ENCODE measurements around the gene AMOTL1. TPM values are rescaled to one million over a fixed set of nuclear protein-coding genes. Genes with fewer than 3 reads are reported as not detected.
"Not testable (repeated sequence)": the region's sequence is repeated elsewhere in the genome, so short reads cannot be mapped to it uniquely, and the experiment has no call there.

Gene AMOTL1
- total RNA-seq, 1 donor from 2014 or later, result 60.1 TPM

DNA sequence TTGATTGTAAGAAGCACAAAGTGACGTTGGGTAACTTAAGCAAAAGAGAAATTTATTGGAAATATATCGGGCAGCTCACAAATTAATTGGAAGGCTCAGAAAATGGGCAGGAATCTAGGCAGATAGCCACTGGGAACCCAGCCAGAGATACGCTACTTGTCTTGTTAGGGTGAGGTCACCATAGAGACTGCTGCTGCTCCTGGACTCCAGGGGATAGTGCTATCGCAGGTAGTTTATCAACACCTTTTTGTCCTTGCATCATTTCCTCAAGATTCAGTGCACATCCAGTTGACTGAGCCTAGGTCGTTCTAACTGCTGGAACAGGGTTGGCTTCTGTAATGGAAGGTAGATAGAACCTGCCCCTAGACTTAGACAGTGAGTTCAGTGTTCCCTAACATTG lies 19.6 kb downstream of the AMOTL1 start:
- no peak for DNase-seq (ENCODE audit: low spot score)
- intact Hi-C loops (cut with DNase I), result loop anchor here (5.0 kb wide), 1 partner anchor 110 kb away; no protein-coding TSS in a partner anchor

DNA sequence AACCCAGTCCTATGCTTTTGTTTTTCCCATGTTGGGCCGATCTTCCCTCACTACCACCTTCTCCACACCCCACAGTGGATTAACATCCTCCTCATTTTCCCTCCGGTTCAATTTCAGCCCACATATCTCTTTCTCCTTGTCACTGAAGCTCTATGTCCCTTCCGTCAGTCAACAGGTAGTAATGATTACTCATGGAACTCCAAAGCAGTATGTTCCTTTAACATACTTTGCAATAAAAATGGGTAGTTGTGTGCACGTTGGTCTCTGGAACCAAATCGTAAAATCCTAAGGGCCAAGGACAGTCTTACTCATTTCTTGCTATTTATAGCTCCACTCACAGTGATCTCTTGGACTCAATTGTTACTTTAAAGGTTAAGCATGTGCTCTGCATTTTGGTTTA lies 20.2 kb downstream of the AMOTL1 start:
- DNase-seq (ENCODE audit: low spot score), result no peak
- intact Hi-C loops (cut with DNase I), result loop anchor here (5.0 kb wide), 1 partner anchor 109 kb away; no protein-coding TSS in a partner anchor

DNA sequence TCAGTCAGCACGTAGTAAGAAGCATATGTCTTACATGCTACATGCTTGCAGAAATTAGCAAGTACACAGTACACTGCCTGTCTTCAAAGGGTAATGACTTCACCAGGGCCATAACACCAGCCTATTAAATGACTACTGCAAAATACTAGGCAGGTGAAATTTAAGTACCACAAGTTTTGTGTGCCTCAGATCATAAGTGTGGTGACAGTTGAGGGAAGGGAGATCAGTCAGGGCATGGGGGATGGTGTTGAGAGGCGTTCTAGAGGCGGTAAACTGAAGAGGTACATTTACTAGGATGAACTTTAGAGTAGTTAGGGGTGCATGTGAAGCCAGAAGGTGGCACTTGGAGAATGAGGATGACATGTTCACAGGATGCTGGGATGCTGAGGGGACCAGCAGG lies 22.0 kb downstream of the AMOTL1 start:
- intact Hi-C loops (cut with DNase I), result no loop called here
- no peak for DNase-seq (ENCODE audit: low spot score)

DNA sequence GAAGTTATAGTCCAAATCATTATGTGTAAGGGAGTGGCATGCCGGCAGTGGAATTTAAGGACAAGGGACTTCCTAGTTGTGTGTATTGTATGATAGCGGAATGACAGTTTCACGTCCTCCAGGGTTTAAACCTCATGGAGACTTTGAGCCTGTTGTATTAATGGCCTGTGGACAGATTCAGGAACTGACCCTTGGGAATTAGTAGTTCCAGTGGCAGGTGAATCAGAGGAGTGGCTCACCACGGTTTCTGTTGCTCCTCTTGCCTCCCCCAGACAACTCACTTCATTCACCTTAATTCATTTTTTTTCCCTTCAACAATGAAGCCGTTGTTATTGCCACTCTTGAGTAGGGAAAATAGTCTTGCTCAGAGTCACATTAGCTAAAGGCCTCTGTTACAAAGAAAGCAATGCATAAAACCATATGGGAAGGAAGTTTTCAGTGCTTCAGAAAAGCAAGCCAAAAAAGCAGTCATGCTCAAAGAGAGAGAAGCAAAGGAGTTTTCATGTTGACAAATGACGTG lies 22.6 kb downstream of the AMOTL1 start:
- intact Hi-C loops (cut with DNase I), result no loop called here
- no peak for DNase-seq (ENCODE audit: low spot score)

DNA sequence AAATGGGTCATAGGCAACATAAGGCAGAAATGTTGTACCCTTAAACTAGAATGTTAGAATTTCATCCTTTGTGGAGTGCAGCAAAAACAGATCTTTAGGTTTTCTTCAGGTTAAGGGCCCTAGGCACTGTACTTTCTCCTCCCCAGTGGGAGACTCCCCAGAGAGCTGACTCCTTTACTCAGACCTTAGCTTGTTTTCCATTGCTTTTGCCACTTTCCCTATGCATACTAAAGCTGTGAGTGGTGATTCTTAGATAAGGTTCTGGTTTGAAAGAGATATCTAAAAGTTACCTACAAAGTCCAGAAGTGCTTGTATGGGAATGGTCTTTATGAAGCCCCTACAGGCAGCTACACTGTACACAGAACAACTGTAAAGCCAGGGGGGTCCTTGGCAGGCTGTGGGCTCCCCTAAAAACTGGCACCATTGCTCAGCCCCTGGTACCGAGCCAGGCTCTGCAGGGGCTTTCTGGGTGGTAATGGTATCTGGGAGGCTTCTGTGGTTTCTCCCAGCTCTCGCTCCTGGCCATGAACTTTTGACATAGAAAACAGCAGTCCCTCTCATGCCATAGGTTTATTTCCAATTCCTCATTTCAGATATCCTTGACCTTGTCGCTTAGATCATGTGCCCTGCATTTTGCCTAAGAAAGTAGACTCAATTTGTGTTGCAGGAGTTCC lies 23.2 kb downstream of the AMOTL1 start:
- intact Hi-C loops (cut with DNase I), result no loop called here
- no peak for DNase-seq (ENCODE audit: low spot score)

DNA sequence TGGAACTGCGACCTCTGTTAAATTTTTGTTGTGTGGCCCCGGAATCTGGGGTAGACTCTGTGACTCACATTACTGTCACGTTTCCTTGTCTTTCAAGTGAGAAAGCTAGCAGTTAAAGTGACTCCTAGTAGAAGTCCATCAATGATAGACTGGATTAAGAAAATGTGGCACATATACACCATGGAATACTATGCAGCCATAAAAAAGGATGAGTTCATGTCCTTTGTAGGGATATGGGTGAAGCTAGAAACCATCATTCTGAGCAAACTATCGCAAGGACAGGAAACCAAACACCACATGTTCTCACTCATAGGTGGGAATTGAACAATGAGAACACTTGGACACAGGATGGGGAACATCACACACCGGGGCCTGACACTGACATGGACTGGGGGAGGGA lies 23.8 kb downstream of the AMOTL1 start:
- intact Hi-C loops (cut with DNase I); DNase-seq (ENCODE audit: low spot score): not testable (repeated sequence)

DNA sequence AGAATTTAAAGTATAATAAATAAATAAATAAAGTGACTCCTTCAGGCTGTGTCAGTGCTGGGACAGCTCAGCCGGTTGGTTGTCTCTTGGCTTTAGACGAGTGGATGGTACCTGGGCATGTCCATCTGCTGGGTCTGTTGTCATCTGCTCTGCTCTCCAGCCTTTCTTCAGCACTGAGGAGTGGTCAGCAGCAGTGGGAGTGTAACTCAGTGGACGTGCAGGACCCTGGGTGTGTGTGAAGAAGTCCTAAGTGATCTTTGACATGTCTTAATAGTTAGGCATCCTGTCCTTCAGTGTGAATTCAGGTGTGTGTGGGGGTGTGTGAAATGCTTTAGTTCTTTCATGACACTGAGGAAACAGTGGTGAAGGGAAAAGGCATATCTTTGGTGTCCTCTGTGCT lies 24.3 kb downstream of the AMOTL1 start:
- DNase-seq (ENCODE audit: low spot score), result no peak
- intact Hi-C loops (cut with DNase I), result no loop called here

DNA sequence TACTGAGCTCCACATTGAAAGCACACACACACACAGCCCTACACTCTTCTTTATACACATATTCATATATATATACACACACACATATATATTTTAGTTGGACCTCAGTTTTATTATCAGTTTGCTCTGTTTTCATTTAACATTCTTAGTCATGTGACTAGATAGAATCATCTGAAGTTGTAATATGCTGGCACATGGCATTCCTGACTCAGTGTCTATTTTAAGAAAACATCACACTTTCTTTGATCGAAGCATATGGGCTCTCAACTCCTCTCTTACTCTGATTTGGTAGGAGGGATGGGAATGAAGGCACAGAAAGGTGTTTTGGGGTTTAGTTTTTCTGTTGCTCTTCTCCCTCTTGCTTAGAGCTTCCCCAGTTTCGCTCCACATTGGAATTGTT lies 24.8 kb downstream of the AMOTL1 start:
- no peak for DNase-seq (ENCODE audit: low spot score)
- intact Hi-C loops (cut with DNase I), result no loop called here

DNA sequence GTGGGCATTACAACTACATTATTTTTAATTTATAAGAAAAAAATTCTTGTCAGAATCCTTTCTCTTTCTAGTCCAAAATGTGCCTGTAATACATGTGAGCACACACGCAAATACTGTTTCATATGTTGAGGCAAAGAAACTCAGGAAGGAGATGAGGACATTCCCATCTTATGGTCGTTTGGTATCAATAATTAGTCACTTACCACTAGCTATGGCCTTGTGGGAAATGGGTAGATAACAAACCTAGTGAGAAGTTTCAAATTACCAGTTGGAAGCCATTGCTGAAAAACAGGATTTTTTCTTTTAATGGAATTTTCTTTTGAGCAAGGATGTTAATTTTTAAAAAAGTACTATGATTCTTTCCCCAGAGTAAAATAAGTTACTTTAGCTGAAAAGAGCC lies 25.7 kb downstream of the AMOTL1 start:
- intact Hi-C loops (cut with DNase I), result loop anchor here (2.0 kb wide), 1 partner anchor 63 kb away; no protein-coding TSS in a partner anchor
- no peak for DNase-seq (ENCODE audit: low spot score)

DNA sequence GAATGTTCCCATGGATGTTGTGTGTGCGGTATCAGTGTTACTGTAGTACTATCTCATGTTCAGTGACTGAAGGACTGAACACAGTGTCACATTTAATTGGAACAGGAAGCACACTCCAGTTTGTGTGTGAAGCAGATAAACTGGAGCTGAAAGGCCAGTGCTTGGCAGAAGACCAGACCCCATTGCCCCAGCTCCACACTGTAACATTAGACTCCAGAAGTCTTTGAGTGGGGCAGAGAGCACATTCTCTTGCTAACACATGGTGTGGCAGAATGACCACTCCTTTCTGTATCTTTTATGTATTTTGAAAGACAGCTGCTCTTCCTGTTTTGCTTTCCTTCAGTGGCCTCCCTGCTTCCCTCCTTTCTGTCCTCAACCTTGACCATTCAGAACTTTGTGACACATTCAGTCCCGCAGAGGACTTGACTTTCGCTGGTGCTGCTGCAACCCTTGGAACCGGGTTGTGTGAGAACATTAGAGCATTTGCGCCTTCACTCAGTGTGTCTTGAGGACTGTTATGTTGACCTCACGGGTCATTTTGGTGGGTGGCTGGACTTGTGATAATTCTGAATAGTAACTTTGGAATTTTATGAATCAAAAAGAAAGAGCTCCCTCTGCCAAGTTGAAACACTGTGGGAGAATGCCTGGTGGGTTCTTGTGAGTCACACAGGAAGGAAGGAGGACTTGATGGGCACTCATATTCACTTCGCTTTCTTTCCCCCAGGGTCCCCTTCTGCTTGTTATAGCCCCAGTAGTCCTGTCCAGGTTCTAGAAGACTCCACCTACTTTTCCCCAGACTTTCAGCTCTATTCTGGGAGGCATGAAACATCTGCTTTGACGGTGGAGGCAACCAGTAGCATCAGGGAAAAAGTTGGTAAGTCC lies 26.4 kb downstream of the AMOTL1 start:
- intact Hi-C loops (cut with DNase I), result loop anchor here (2.0 kb wide), 1 partner anchor 62 kb away; no protein-coding TSS in a partner anchor
- DNase-seq (ENCODE audit: low spot score), result peak; percentile 77

DNA sequence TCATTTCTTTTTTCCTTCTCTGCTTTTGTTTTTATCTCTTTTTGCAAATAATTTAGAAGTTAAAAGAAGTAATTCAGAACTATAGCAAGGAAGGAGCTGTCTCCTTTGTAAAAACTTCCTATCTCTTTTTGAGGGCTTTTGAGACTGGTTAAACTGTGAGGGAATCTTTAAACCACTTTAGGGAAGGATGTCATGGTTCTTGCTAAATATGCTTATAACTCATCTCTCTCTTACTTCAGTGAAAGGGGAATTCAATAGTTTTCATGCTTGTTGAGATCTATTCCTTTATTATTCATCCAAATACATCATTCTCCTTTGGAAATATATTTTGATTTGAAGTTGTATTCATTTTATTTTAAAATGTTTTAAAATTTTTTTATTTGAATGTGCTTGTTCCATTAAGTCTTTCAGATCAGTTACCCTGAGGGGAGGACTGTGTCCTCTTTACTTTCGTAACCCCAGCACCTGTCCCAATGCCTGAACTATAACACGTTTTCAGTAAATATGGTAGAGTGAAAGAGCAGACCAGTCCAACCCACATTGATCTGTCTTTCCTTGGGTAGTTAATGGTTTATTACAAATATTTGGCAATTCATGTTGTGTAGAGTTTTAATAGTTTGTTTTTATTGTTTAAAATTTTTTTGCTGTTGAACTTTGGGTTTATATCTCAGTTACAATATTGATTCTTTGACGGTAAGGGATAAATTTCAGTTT lies 27.5 kb downstream of the AMOTL1 start:
- intact Hi-C loops (cut with DNase I), result loop anchor here (2.0 kb wide), 1 partner anchor 61 kb away; no protein-coding TSS in a partner anchor
- DNase-seq (ENCODE audit: low spot score), result no peak

DNA sequence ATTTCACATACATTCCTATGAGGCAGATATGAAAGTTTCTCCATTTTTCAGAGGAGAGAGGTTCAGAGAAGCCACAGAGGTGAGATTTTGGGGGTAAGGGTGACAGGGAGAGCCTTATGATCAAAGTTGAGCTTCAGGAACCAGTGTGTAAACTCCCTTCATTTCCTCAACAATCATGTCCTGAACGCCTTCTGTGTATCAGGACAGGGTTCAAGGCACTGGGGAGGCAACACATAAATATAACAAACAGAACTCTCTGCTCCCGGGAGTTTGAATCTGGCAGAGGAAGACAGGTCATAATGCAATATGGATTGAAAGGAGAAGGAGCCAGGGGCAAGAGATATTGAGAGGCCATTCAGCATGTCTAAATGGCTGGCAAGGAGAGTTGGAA lies 28.0 kb downstream of the AMOTL1 start:
- no peak for DNase-seq (ENCODE audit: low spot score)
- intact Hi-C loops (cut with DNase I), result no loop called here

DNA sequence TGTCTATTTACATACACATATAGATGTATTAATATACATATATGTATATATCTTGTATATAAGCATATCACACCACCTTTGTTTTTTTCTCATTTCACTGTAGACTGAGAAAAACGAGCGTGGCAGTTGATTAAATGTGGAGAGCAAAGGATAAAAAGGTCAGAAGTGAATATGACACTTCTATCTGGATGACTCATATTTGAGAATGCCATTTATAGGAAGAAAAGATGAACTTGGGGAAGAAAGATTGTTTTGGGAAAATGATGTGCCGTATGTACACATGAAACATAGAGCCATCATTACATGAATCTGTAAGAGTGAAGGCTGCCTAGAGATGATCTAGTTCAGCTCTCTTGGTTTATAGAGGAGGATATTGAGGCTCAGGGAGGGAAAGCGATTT lies 28.7 kb downstream of the AMOTL1 start:
- intact Hi-C loops (cut with DNase I), result no loop called here
- DNase-seq (ENCODE audit: low spot score), result no peak

DNA sequence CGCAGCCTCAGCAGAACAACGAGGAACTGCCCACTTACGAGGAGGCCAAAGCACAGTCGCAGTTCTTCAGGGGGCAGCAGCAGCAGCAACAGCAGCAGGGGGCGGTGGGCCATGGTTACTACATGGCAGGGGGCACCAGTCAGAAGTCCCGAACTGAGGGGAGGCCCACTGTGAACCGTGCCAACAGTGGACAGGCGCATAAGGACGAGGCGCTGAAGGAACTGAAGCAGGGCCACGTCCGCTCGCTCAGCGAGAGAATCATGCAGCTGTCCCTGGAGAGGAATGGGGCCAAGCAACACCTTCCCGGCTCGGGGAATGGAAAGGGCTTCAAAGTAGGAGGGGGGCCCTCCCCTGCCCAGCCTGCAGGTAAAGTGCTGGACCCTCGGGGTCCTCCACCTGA lies 31.6 kb downstream of the AMOTL1 start:
- DNase-seq (ENCODE audit: low spot score), result no peak
- intact Hi-C loops (cut with DNase I), result loop anchor here (2.0 to 5.0 kb wide), 2 partner anchors 38 to 55 kb away; no protein-coding TSS in a partner anchor

DNA sequence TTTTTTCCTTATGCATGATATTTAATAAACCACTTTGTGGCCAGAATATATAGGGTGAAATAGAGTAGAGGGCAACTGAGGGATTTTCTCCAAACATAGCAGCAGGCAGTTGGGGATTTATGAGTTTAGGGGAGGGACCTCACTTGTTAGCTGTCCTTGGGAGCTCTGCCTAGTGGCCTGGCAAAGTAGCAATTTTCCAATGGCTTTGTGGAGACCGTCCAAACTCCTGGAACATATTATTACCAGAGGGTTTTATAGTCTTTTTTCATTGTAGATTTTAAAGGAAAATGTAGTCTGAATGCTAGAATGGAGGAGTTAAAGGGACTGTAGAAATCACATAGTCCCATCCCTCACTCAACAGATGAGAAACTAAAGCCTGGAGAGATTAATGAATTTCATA lies 32.3 kb downstream of the AMOTL1 start:
- intact Hi-C loops (cut with DNase I), result loop anchor here (2.0 to 5.0 kb wide), 2 partner anchors 37 to 54 kb away; no protein-coding TSS in a partner anchor
- DNase-seq (ENCODE audit: low spot score), result no peak

DNA sequence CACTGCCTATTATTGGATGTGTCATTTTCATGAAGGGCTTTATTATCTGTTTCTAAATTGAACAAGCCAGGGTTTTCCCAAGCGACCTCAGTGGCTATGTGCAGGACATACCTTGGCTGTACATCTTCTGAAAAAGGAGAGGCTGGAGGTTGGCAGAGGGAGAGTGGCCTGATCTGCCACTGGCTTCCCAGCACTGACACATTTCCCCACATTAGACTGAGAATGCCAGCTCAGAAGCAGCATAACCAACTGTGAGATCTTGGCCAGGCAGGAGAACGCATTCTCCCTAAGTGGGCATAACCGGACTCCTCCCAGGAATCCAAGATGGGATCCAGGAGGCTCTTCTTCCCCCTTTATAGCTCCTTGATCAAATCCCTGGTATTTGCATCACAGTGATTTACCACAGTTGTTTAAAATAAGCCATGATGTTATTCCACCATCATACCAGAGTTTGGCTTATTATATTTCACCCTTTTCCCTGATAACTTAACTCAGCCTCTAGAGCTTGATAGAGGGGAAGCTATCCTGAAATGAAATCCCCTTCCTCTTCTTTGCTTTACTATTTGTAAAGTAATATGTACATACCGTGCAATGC lies 33.8 kb downstream of the AMOTL1 start:
- no peak for DNase-seq (ENCODE audit: low spot score)
- intact Hi-C loops (cut with DNase I), result loop anchor here (2.0 to 5.0 kb wide), 2 partner anchors 35 to 53 kb away; no protein-coding TSS in a partner anchor

DNA sequence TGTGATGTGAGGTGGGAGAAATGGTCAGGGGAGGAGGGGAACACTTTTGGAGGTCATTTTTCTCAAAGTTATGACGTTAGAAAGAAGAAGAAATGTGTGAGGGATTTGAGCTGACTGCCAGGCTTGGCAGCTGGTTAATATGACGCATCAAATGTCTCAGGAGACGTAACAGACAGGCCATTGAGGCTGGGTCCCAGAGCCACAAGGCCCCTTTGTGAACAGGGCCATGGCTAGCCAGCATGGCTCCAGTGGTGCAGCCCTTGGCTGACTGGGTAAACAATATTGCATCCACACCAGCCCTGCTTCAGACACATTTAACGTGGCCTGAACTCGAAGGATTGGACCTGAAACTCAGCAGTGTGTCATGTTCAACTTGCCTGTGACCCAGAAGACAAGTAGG lies 34.3 kb downstream of the AMOTL1 start:
- no peak for DNase-seq (ENCODE audit: low spot score)
- intact Hi-C loops (cut with DNase I), result loop anchor here (5.0 kb wide), 1 partner anchor 35 kb away; no protein-coding TSS in a partner anchor

DNA sequence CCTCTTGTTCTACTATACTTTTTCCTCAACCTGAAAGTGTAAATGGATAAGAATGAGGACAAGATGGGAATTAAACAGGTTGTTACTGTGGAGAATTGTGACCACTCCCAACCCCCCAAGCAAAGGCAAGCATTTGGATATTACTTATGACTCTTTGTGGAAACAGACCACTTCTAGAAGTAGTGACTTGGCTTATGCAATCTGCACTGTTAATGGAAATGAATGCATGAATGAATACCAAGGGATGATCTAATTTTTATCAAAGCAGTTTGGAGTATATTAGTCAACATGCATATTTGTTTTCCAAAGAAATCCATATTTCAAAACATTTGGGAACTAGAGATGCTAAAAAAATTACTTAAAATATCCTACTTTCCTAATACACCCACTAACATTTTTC lies 35.3 kb downstream of the AMOTL1 start:
- intact Hi-C loops (cut with DNase I), result loop anchor here (5.0 kb wide), 1 partner anchor 34 kb away; no protein-coding TSS in a partner anchor
- DNase-seq (ENCODE audit: low spot score), result no peak

DNA sequence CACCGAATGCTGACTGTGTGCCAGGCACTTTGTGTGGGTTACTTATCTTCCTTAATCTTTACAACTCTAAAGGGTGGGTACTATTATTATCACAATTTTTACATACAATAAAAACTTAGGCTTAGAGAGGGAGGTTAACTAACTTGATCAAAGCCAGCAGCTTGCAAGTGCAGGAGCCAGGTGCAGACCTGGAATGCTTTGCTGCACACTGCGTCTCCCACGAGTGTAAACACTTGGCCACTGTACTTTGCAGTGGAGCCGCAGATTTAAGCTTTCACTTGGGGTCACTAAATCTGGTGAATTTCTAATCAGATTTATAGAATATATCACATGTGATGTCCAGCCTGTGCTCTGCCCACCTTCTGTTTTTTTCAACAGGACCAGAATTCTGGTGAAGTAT lies 36.7 kb downstream of the AMOTL1 start:
- intact Hi-C loops (cut with DNase I), result loop anchor here (5.0 kb wide), 1 partner anchor 32 kb away; no protein-coding TSS in a partner anchor
- no peak for DNase-seq (ENCODE audit: low spot score)
